GM18517 (cell line): ENCODE data around the gene ITGA5.

Experiments used
- ATAC-seq: cut with Tn5 transposase; IDR thresholded peaks from one replicate; pipeline ENCODE4 v1.9.1; 2021; ENCODE audit warnings: mild to moderate bottlenecking, moderate library complexity; ENCODE audit not compliant: unreplicated experiment

Gene ITGA5

GRCh38 chr12:54390176-54390667 lies 28.8 kb downstream of the ITGA5 start:
- no peak for ATAC-seq

- ATAC-seq, result no peak
Observed at GRCh38 chr12:54389607-54390175, 29.4 kb downstream of the ITGA5 start.

- no peak for ATAC-seq
Observed at GRCh38 chr12:54389134-54389508, 29.9 kb downstream of the ITGA5 start.

GRCh38 chr12:54388237-54389133 lies 30.6 kb downstream of the ITGA5 start:
- no peak for ATAC-seq

- no peak for ATAC-seq
Observed at GRCh38 chr12:54387114-54387467, 32.0 kb downstream of the ITGA5 start.

- no peak for ATAC-seq
Observed at GRCh38 chr12:54386403-54387113, 32.5 kb downstream of the ITGA5 start.

GRCh38 chr12:54385251-54385914 lies 33.7 kb downstream of the ITGA5 start:
- no peak for ATAC-seq

GRCh38 chr12:54384591-54385041 lies 34.5 kb downstream of the ITGA5 start, which contains the start of gene ZNF385A:
Gene ZNF385A, minus strand, starts transcription at chr12:54384733. Its CDS starts 219 bp downstream, at chr12:54384514.
- no peak for ATAC-seq

- no peak for ATAC-seq
Observed at GRCh38 chr12:54383041-54383609, 35.9 kb downstream of the ITGA5 start.

- ATAC-seq, result no peak
Observed at GRCh38 chr12:54381136-54381535, 37.9 kb downstream of the ITGA5 start.

GRCh38 chr12:54379398-54380201 lies 39.5 kb downstream of the ITGA5 start:
- ATAC-seq, result peak; percentile 70

- ATAC-seq, result no peak
Observed at GRCh38 chr12:54378796-54379397, 40.2 kb downstream of the ITGA5 start.

GRCh38 chr12:54377797-54378515 lies 41.1 kb downstream of the ITGA5 start:
- no peak for ATAC-seq

- no peak for ATAC-seq
Observed at GRCh38 chr12:54377007-54377406, 42.1 kb downstream of the ITGA5 start.

GRCh38 chr12:54376596-54376995 lies 42.5 kb downstream of the ITGA5 start:
- ATAC-seq, result no peak

- ATAC-seq, result no peak
Observed at GRCh38 chr12:54375259-54375579, 43.8 kb downstream of the ITGA5 start.

GRCh38 chr12:54374562-54375258 lies 44.4 kb downstream of the ITGA5 start:
- no peak for ATAC-seq
